ENCODE results near the gene RFLNA.

RFLNA gene

GRCh38 chr12:124340080-124340900, 45.4 kb downstream of the RFLNA start:
- DNase-seq: no peak

GRCh38 chr12:124341645-124342069, 46.8 kb downstream of the RFLNA start:
- no peak for DNase-seq

- no peak for DNase-seq
Observed at GRCh38 chr12:124344022-124344421, 49.1 kb downstream of the RFLNA start.

- no peak for DNase-seq
Observed at GRCh38 chr12:124344526-124344925, 49.6 kb downstream of the RFLNA start.

- no peak for DNase-seq
Observed at GRCh38 chr12:124345795-124346194, 50.9 kb downstream of the RFLNA start.

- DNase-seq: no peak
Observed at GRCh38 chr12:124346425-124347168, 51.7 kb downstream of the RFLNA start.

GRCh38 chr12:124347335-124347734, 52.4 kb downstream of the RFLNA start:
- DNase-seq: no peak

GRCh38 chr12:124347805-124348658, 53.1 kb downstream of the RFLNA start:
- no peak for DNase-seq

- no peak for DNase-seq
Observed at GRCh38 chr12:124348659-124349380, 53.9 kb downstream of the RFLNA start.

- no peak for DNase-seq
Observed at GRCh38 chr12:124350491-124350890, 55.6 kb downstream of the RFLNA start.

- no peak for DNase-seq
Observed at GRCh38 chr12:124351422-124351821, 56.5 kb downstream of the RFLNA start.

GRCh38 chr12:124352257-124352656, 57.4 kb downstream of the RFLNA start:
- no peak for DNase-seq

GRCh38 chr12:124352839-124353238, 57.9 kb downstream of the RFLNA start:
- no peak for DNase-seq

- DNase-seq: no peak
Observed at GRCh38 chr12:124354400-124354799, 59.5 kb downstream of the RFLNA start.

GRCh38 chr12:124356221-124356620, 61.3 kb downstream of the RFLNA start:
- no peak for DNase-seq

GRCh38 chr12:124357616-124358015, 62.7 kb downstream of the RFLNA start:
- DNase-seq: no peak

GRCh38 chr12:124358572-124358971, 63.7 kb downstream of the RFLNA start:
- DNase-seq: no peak

GRCh38 chr12:124359671-124360581, 65.0 kb downstream of the RFLNA start:
- peak; percentile 86 for DNase-seq

GRCh38 chr12:124361074-124361970, 66.4 kb downstream of the RFLNA start:
- no peak for DNase-seq

GRCh38 chr12:124361996-124362395, 67.1 kb downstream of the RFLNA start:
- DNase-seq: no peak

All from femur (tissue), 1 donor.